Nucleus accumbens (tissue), 56 donors: Measurements from ENCODE around the gene NTM.
"Not testable (repeated sequence)": the region's sequence is repeated elsewhere in the genome, so short reads cannot be mapped to it uniquely, and the experiment has no call there.

ENCODE experiments used
- DNase-seq, 56 donors: peaks; one replicate each; lab custom pipeline; 2025; lab: John Stamatoyannopoulos, UW

NTM gene

GRCh38 chr11:132293586-132293985 is 923.2 kb downstream of the NTM start:
- no peak for DNase-seq

- no peak for DNase-seq
Measured at GRCh38 chr11:132296946-132297610, 926.7 kb downstream of the NTM start.

GRCh38 chr11:132298357-132298756 is 927.9 kb downstream of the NTM start:
- DNase-seq, result no peak

- peak in 1 of 56 donors; percentile 10 for DNase-seq
Measured at GRCh38 chr11:132300283-132300682, 929.9 kb downstream of the NTM start.

DNA sequence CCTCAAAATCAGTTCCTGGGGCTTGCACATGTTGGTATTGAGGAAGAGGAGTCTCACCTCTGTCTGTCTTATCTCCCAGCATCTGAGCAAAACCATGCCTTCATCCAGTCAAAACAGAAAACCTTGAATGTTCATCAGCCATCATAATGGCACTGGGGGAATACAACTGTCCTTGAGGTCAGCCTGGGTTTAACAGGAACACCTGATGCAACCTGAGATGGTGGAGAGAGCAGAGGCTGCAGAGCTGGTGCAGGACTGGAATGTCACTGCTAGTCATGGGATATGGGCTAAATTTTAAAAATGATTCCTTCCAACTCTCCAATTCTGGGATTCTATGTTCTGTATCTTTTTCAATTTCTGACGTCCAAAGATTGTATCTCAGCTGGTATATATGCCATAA is 931.0 kb downstream of the NTM start:
- no peak for DNase-seq

- DNase-seq, result no peak
Measured at GRCh38 chr11:132301900-132302299, 931.5 kb downstream of the NTM start.

GRCh38 chr11:132307309-132308020 is 937.0 kb downstream of the NTM start:
- DNase-seq, result peak in 9 of 56 donors; percentile 12 to 50 (median 32)

- no peak for DNase-seq
Measured at GRCh38 chr11:132310390-132311375, 940.3 kb downstream of the NTM start.

DNA sequence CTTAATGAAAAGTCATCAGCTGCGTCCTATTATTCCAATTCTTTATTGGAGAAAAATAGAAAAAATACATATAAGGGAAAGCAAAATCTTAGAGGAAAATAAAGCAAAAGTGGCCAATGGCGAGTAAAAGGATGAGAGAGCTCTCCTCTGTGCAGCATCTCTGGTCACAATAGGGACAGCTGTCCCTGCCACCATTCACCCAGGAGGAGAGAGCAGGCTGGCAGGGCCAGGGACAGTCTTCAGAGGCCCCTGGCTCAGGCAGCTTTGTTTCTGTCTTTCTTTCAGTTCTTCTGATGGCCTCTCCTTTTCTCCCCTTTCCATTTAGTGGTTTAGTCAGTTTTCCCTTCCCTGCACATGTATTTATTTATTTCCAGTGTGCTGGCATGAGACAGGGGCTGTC is 941.3 kb downstream of the NTM start:
- peak in 2 of 56 donors; percentile 15 to 23 for DNase-seq

GRCh38 chr11:132312161-132312560 is 941.7 kb downstream of the NTM start:
- DNase-seq, result no peak

- DNase-seq, result peak in 19 of 56 donors; percentile 5 to 48 (median 26)
Measured at GRCh38 chr11:132312701-132313111, 942.3 kb downstream of the NTM start.

DNA sequence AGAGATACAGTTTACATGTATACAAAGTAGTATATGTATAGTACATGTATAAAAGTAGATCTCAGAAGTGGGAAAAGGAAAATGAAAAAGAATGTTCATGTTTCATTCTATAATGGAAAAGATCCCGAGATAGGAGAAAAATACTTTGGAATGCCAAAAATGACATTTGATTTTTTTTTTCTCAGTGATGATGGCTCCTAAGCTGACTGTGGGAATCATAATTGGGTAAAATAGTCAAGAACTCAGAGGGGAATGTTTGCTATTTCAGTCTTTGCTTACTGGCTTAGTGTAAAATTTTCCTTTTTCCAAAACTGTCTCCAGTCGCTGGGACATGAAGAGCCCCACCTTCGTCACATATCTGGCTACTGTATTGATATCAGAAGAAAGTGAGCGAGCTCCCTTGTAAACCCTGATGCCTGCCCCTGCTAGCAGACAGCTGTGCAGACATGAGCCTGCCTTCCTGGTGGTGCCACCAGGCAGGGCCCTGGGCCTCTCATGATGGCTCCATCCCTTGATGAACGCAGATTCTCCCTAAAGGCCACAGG is 944.6 kb downstream of the NTM start:
- no peak for DNase-seq

DNA sequence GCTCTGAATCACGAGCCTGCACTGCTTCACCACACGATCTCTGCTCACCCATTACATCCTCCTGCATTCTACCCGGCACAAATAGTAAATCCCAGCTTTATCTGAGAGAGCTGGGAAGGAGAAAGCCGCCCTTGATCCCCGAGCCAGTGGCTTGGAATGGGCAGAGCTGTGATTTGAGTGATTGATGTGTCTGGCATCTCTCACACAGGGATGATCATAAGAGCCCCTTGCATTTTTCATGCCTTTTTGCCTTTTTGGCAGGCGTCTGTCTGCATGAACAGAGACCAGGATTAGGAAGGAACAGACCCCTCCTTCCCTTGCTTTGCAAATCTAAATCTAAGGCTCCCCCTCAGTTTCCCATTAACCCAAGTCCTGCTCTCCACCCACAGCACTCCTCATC is 945.3 kb downstream of the NTM start:
- DNase-seq, result no peak

DNA sequence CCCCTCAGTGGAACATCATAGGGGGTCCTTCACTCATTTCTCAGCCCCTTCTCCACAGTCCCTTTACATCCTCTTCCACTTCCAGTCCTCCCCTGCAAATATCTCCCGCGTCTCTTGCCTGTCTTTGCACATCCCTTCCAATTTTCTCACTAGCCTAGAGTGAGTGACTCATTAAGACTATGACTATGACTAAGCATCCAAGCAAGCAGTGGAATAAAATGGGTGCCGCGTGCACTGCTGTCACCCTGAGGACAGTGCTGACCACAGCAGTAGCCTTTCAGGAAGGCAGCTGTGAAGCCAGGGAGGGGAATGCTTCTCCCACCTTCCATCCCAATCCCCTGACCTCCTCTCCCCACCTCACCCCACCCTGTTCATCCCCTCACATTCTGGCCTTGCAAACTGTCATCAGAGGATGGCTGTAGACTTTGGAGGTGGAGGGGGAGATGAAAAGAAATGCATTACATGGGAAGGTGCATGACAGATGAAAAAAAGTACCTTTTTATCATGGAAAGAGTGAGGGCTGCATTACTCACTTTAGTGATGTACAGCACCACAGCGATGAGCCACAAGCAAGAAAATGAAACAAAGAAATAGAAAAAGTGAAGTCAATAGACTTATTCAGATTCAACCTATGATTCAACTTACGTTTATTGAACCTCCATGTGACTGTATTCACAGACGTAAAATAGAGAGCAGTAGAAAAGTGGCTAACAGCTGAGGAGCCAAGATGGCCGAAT is 948.2 kb downstream of the NTM start:
- peak in 4 of 56 donors; percentile 2 to 30 (median 10) for DNase-seq

- not testable (repeated sequence) for DNase-seq
Measured at GRCh38 chr11:132319419-132319818, 949.0 kb downstream of the NTM start.

GRCh38 chr11:132330515-132330914 is 960.1 kb downstream of the NTM start:
- DNase-seq, result no peak

GRCh38 chr11:132332521-132332920 is 962.1 kb downstream of the NTM start:
- no peak for DNase-seq

- DNase-seq, result no peak
Measured at GRCh38 chr11:132334769-132335280, 964.4 kb downstream of the NTM start.

DNA sequence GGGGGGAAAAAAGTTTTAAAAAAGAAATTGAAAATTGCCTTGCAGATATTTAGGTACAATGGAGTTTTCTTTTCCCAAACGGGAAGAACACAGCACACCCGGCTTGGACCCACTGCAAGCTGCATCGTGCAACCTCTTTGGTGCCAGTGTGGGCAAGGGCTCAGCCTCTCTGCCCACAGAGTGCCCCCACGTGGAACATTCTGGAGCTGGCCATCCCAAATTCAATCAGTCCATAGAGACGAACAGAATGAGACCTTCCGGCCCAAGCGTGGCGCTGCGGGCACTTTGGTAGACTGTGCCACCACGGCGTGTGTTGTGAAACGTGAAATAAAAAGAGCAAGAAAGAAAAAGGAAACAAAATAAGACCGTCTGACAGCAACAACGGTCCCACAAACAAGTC is 964.9 kb downstream of the NTM start:
- peak in 1 of 56 donors; percentile 40 for DNase-seq
